H1 (cell line): ENCODE data around the gene COL1A1. TPM values are rescaled to one million over a fixed set of nuclear protein-coding genes. Genes with fewer than 3 reads are reported as not detected.

Experiments used
- CTCF ChIA-PET: fragments of 300-600 bp; sonication (Branson Sonifier 250); formaldehyde crosslinking; loops from one replicate; lab custom pipeline; 2021; ENCODE audit not compliant: partially characterized antibody; lab: Charles Lee
- POLR2A ChIA-PET: fragments of 300-600 bp; sonication (Branson Sonifier 250); formaldehyde crosslinking; loops from one replicate; lab custom pipeline; 2021; ENCODE audit warnings: inconsistent platforms; ENCODE audit not compliant: partially characterized antibody; lab: Charles Lee
- DNase-seq, 2 experiments: peaks; one replicate each; pipeline versions ENCODE4 v3.0.0 to v3.0.0-alpha.2; 2010 to 2022; ENCODE audit warnings: low spot score in 2 of 2, low read depth in 1 of 2, mixed read lengths in 1 of 2
- FAIRE-seq: peaks from 2 replicates; lab custom pipeline; 2011; peaks lifted over from hg19 to GRCh38; lab: Jason Lieb, UNC
- H2AFZ ChIP-seq: 2 replicates; pipeline ENCODE4 v1.8.1; 2012; ENCODE audit warnings: low read length, inconsistent platforms
- H2AK5ac ChIP-seq: 2 replicates; pipeline ENCODE4 v1.6.1; 2013; ENCODE audit warnings: low read depth, low read length
- H2BK120ac ChIP-seq: replicated peaks from 2 replicates; pipeline ENCODE3; 2013; ENCODE audit warnings: low read depth, low read length, inconsistent platforms
- H2BK12ac ChIP-seq: 2 replicates; pipeline ENCODE4 v1.6.1; 2013; ENCODE audit warnings: low read depth, low read length
- H2BK15ac ChIP-seq: 2 replicates; pipeline ENCODE4 v1.6.1; 2013; ENCODE audit warnings: low read length
- H2BK20ac ChIP-seq: 2 replicates; pipeline ENCODE4 v1.6.1; 2013; ENCODE audit warnings: low read length
- H2BK5ac ChIP-seq: 2 replicates; pipeline ENCODE4 v1.6.1; 2013; ENCODE audit warnings: low read depth, low read length
- H3K14ac ChIP-seq: 2 replicates; pipeline ENCODE4 v1.6.1; 2013; ENCODE audit warnings: inconsistent platforms; ENCODE audit not compliant: insufficient read length
- H3K18ac ChIP-seq: 2 replicates; pipeline ENCODE4 v1.6.1; 2013; ENCODE audit warnings: low read length; ENCODE audit errors: extremely low read depth
- H3K23ac ChIP-seq: 2 replicates; pipeline ENCODE4 v1.6.1; 2013; ENCODE audit warnings: inconsistent platforms; ENCODE audit not compliant: insufficient read length
- H3K23me2 ChIP-seq: 2 replicates; pipeline ENCODE4 v1.6.1; 2013; ENCODE audit warnings: low read depth, low read length
- H3K27ac ChIP-seq: 2 replicates; pipeline ENCODE4 v1.6.1; 2011; ENCODE audit warnings: low read depth, low read length, inconsistent platforms
- H3K27me3 ChIP-seq, 4 experiments: replicated peaks in 1 of 4; 1 replicate in 1 of 4; 2 replicates in 3 of 4; pipeline versions ENCODE4 v1.6.1 to v1.8.1; 2011 to 2013; ENCODE audit warnings: low read length in 3 of 4, mild to moderate bottlenecking in 3 of 4, inconsistent platforms in 2 of 4, mixed read lengths in 2 of 4, moderate library complexity in 1 of 4; ENCODE audit not compliant: control insufficient read depth in 3 of 4, insufficient read depth in 3 of 4; ENCODE audit errors: extremely low read depth in 1 of 4
- H3K36me3 ChIP-seq, 4 experiments: 2 replicates each; pipeline versions ENCODE4 v1.6.1 to v1.8.1; 2011 to 2013; ENCODE audit warnings: mild to moderate bottlenecking in 4 of 4, low read length in 3 of 4, moderate library complexity in 2 of 4, control low read depth in 1 of 4, inconsistent platforms in 1 of 4; ENCODE audit not compliant: insufficient read depth in 4 of 4, control insufficient read depth in 2 of 4
- H3K4ac ChIP-seq: replicated peaks from 2 replicates; pipeline ENCODE3; 2013; ENCODE audit warnings: low read length, low read depth, mixed read lengths, inconsistent platforms; ENCODE audit not compliant: insufficient read length
- H3K4me1 ChIP-seq, 4 experiments: replicated peaks in 1 of 4; 1 replicate in 1 of 4; 2 replicates in 3 of 4; pipeline versions ENCODE4 v1.6.1 to v1.8.1; 2011 to 2013; ENCODE audit warnings: low read length in 3 of 4, inconsistent platforms in 2 of 4, mixed read lengths in 1 of 4; ENCODE audit not compliant: insufficient read depth in 4 of 4, control insufficient read depth in 3 of 4
- H3K4me2 ChIP-seq, 2 experiments: 2 replicates each; pipeline versions ENCODE4 v1.6.1 to v1.8.1; 2011 to 2013; ENCODE audit warnings: low read depth in 2 of 2, low read length in 2 of 2, control low read depth in 1 of 2, inconsistent platforms in 1 of 2, mild to moderate bottlenecking in 1 of 2; ENCODE audit not compliant: insufficient read depth in 1 of 2
- H3K4me3 ChIP-seq, 4 experiments: fragments of 200-600, 300-600 bp in 1 of 4; sonication (generic), shearing (Covaris generic), sonication (Bioruptor Twin) in 1 of 4; 2 replicates each; pipeline versions ENCODE4 v1.5.1 to v1.8.1; 2011 to 2016; ENCODE audit warnings: low read length in 4 of 4, low read depth in 3 of 4, control low read depth in 2 of 4, inconsistent platforms in 2 of 4, mild to moderate bottlenecking in 2 of 4, mixed read lengths in 1 of 4, moderate library complexity in 1 of 4; ENCODE audit not compliant: insufficient read depth in 2 of 4; ENCODE audit errors: extremely low read depth in 1 of 4
- H3K56ac ChIP-seq: replicated peaks from 2 replicates; pipeline ENCODE3; 2013; ENCODE audit warnings: low read depth, mild to moderate bottlenecking, mixed read lengths, low read length, inconsistent platforms; ENCODE audit not compliant: insufficient read length
- H3K79me1 ChIP-seq: 2 replicates; pipeline ENCODE4 v1.6.1; 2013; ENCODE audit warnings: low read depth, low read length, control low read depth
- H3K79me2 ChIP-seq, 2 experiments: 2 replicates each; pipeline versions ENCODE4 v1.6.1 to v1.8.1; 2012 to 2013; ENCODE audit warnings: low read length in 2 of 2, mild to moderate bottlenecking in 2 of 2, inconsistent platforms in 1 of 2; ENCODE audit not compliant: insufficient read depth in 2 of 2, control insufficient read depth in 1 of 2
- H3K9ac ChIP-seq, 4 experiments: replicated peaks in 1 of 4; 1 replicate in 1 of 4; 2 replicates in 3 of 4; pipeline versions ENCODE4 v1.6.1 to v1.8.1; 2011 to 2013; ENCODE audit warnings: low read depth in 3 of 4, low read length in 3 of 4, control low read depth in 2 of 4, mild to moderate bottlenecking in 2 of 4, moderate library complexity in 2 of 4, inconsistent platforms in 1 of 4; ENCODE audit errors: extremely low read depth in 1 of 4
- H3K9me3 ChIP-seq, 2 experiments: 2 replicates each; pipeline versions ENCODE4 v1.6.1 to v1.8.1; 2012 to 2013; ENCODE audit warnings: mild to moderate bottlenecking in 2 of 2, moderate library complexity in 2 of 2, control low read depth in 1 of 2, inconsistent platforms in 1 of 2, low read depth in 1 of 2, low read length in 1 of 2, mixed read lengths in 1 of 2; ENCODE audit not compliant: insufficient read depth in 2 of 2
- H4K20me1 ChIP-seq, 2 experiments: replicated peaks in 1 of 2; 2 replicates each; pipeline versions ENCODE3 to v1.8.1; 2011 to 2013; ENCODE audit warnings: inconsistent platforms in 2 of 2, low read length in 2 of 2, mild to moderate bottlenecking in 1 of 2; ENCODE audit not compliant: insufficient read depth in 2 of 2, control insufficient read depth in 1 of 2
- H4K5ac ChIP-seq: 2 replicates; pipeline ENCODE4 v1.6.1; 2013; ENCODE audit warnings: low read length, low read depth, mixed read lengths, inconsistent platforms; ENCODE audit not compliant: insufficient read length
- H4K8ac ChIP-seq: 2 replicates; pipeline ENCODE4 v1.8.0; 2013; ENCODE audit warnings: mild to moderate bottlenecking, moderate library complexity, low read length, inconsistent platforms; ENCODE audit not compliant: insufficient read depth; ENCODE audit errors: extremely low read depth
- H4K91ac ChIP-seq: replicated peaks from 2 replicates; pipeline ENCODE3; 2013; ENCODE audit warnings: low read length, mixed read lengths, inconsistent platforms; ENCODE audit not compliant: insufficient read length
- POLR2A ChIP-seq, 2 experiments: IDR thresholded peaks; 1 replicate in 1 of 2; 2 replicates in 1 of 2; pipeline ENCODE4 v1.6.1; 2011; ENCODE audit warnings: low read depth in 2 of 2, low read length in 2 of 2, mild to moderate bottlenecking in 2 of 2; ENCODE audit errors: control extremely low read depth in 1 of 2
- WGBS, 2 experiments: shearing (Covaris generic) in 1 of 2; methylation state at CpG; one replicate each; pipeline versions ENCODE4 v1.1.6 to v1.1.7; 2013 to 2015; ENCODE audit warnings: low lambda C conversion rate in 2 of 2, mixed read lengths in 2 of 2, inconsistent platforms in 1 of 2, low coverage in 1 of 2, missing lambda C conversion rate in 1 of 2; ENCODE audit not compliant: insufficient replicate concordance in 2 of 2, insufficient coverage in 1 of 2, insufficient read length in 1 of 2; ENCODE audit errors: extremely low coverage in 1 of 2, missing lambda C conversion rate in 1 of 2; 5-methylcytosine and 5-hydroxymethylcytosine counted together
- polyA plus RNA-seq, 7 experiments: library from polyadenylated mRNA; depleted of rRNA in 3 of 7; stranded (reverse) in 5 of 7; unstranded in 2 of 7; fragments of >200 nt in 5 of 7; fragments of 200-250 nt in 2 of 7; gene quantifications; 1 replicate in 5 of 7; 2 replicates in 1 of 7; 4 replicates in 1 of 7; pipeline versions ENCODE4 v1.2.1 to v1.2.3, GENCODE V29; 2011 to 2013; ENCODE audit warnings: missing spikeins in 2 of 7, mixed read lengths in 2 of 7
- total RNA-seq: library from RNA; stranded (reverse); fragmentation: NEBNext Ultra II Directional; extraction: Animal tissue kit (Norgen Biotek cat#: 25700); gene quantifications from 2 replicates; pipeline ENCODE4 v1.2.1, GENCODE V29; 2021

The COL1A1 gene
- total and polyA plus RNA-seq, 2 of the 8 experiments (the other 6 are each of a cell fraction or from before 2014, with no cell fraction given): 14.1 to 80.4 TPM

DNA sequence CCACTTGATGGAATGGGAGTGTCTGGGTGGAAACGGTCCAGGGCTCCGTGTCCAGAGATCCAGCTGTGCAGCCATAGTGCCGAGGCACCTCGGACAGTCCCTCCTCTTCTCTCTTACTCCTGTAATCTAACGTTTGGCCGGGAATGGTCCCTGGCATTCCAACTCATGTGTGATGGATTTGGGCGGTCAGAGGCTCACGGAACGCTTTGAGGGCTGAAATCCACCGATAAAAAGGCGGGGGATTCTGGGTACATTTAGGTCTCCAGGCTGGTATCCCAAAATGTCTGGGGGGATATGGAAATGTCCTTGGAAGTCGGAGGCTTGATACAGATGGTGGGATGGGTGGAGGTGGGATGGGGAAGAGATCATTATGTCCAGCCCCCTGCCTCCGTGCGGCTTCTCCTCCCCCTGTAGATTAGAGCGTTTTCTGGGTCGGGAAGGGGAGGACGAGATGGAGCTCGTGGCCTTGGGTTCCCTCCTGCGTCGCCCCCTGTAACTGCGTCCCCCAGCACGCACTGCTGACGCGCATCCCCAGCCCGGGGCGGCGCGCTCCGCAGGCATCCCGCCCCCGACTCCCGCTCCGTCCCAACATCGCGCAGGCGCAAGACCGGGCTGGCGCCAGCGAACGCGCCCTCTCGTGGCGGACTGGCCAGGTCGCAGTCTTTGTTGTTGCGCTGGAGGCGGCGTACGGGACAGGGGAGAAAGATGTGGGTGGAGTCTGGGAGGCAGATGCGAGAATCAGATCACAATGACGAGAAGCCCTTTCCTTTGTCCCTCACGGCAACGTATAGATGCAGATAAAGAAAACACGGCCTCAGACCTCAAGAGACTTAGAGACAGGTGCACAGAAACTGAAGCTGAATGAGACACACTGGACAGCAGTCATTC, 40.2 kb downstream of the COL1A1 start:
- Histone ChIP-seq H2BK120ac (peak overlapping the region; percentile 52), H3K27me3 (peaks cover 0 to 6% (median 0%) of the 10 kb centered on the region in 4 experiments; a peak in 2 of 7 replicates), H4K8ac (peak overlapping the region; percentile 96; the same call in 1 of the 2 replicates), H2AFZ (peak overlapping the region; percentile 99), H3K23ac (no peak overlapping the region), H3K79me1 (no peaks in the 10 kb centered on the region), H4K91ac (peak overlapping the region; percentile 81), H2AK5ac (no peak overlapping the region), H3K4ac (peak overlapping the region; percentile 71), H3K79me2 (no peaks in the 10 kb centered on the region), H3K9me3 (no peaks in the 10 kb centered on the region), H3K56ac (no peak overlapping the region), H3K4me2 (peak overlapping the region; percentile 35 to 88), H2BK12ac (peak overlapping the region; percentile 70; the same call in 1 of the 2 replicates), H4K20me1 (no peaks in the 10 kb centered on the region), H3K4me1 (peaks cover 0 to 7% (median 6%) of the 10 kb centered on the region in 4 experiments; a peak in 3 of 7 replicates), H2BK20ac (peak overlapping the region; percentile 74; the same call in 1 of the 2 replicates), H3K27ac (no peak overlapping the region), H3K36me3 (no peaks in the 10 kb centered on the region), H2BK15ac (peak overlapping the region; percentile 2; the same call in 1 of the 2 replicates), H3K14ac (no peak overlapping the region), H3K4me3 (peak overlapping the region; percentile 28 to 62 (median 40)), H2BK5ac (no peak overlapping the region; the same call in 1 of the 2 replicates), H3K18ac (peak overlapping the region; percentile 88), H3K9ac (peak overlapping the region in 3 of 4 experiments; percentile 7 to 54 (median 38); a peak in 4 of 7 replicates), H4K5ac (peak overlapping the region; percentile 82), H3K23me2 (peaks cover 8% of the 10 kb centered on the region)
- ChIA-PET POLR2A (interaction anchor here (0.9 to 2.7 kb wide), 5 partner anchors 9 to 38 kb away, joined by 3 to 25 read pairs (median 5); no protein-coding TSS in a partner anchor), CTCF (interaction anchor here (0.6 to 2.8 kb wide), 44 partner anchors 8 to 204 kb away, joined by 3 to 55 read pairs (median 5); partner anchors contain the start of genes PPP1R9B, SAMD14 and TMEM92)
- WGBS, 2 experiments: 5% methylated on average over 53 of the region's 53 CpGs; no CpG with 5 or more reads in 1 of the 2 experiments
- peak in 1 of 2 experiments; percentile 99 for DNase-seq
- peak; percentile 68 for FAIRE-seq
- TF ChIP-seq POLR2A (IDR thresholded peaks at IDR 0.05; ENCODE audit: control extremely low read depth in 1 of 2, low read depth in 2 of 2, low read length in 2 of 2): peak in 1 of 2 experiments; percentile 55; a peak in 1 of 3 replicates
